Raji (cell line): ENCODE results near the gene EIF4G3.

ENCODE experiments used
- POLR2A ChIP-seq: IDR thresholded peaks from 2 replicates; pipeline ENCODE4 v1.6.1; 2011; ENCODE audit warnings: low read depth, low read length, control low read depth; ENCODE audit not compliant: insufficient read depth

The EIF4G3 gene

GRCh38 chr1:21027805-21028204, 148.9 kb downstream of the EIF4G3 start:
- TF ChIP-seq POLR2A: no peak

GRCh38 chr1:21024918-21025317, 151.8 kb downstream of the EIF4G3 start:
- TF ChIP-seq POLR2A: no peak

- no peak for TF ChIP-seq POLR2A
Measured at GRCh38 chr1:21022279-21023040, 154.2 kb downstream of the EIF4G3 start.

- no peak for TF ChIP-seq POLR2A
Measured at GRCh38 chr1:21021311-21021710, 155.4 kb downstream of the EIF4G3 start.

GRCh38 chr1:21020151-21020550, 156.5 kb downstream of the EIF4G3 start:
- no peak for TF ChIP-seq POLR2A

GRCh38 chr1:21018673-21019072, 158.0 kb downstream of the EIF4G3 start:
- no peak for TF ChIP-seq POLR2A

GRCh38 chr1:21013510-21013909, 163.2 kb downstream of the EIF4G3 start:
- TF ChIP-seq POLR2A: no peak

- no peak for TF ChIP-seq POLR2A
Measured at GRCh38 chr1:21012937-21013336, 163.8 kb downstream of the EIF4G3 start.

GRCh38 chr1:21007876-21008275, 168.8 kb downstream of the EIF4G3 start:
- no peak for TF ChIP-seq POLR2A

- TF ChIP-seq POLR2A: no peak
Measured at GRCh38 chr1:21005466-21006239, 171.0 kb downstream of the EIF4G3 start.

GRCh38 chr1:21003281-21004045, 173.2 kb downstream of the EIF4G3 start:
- no peak for TF ChIP-seq POLR2A

GRCh38 chr1:21001042-21001441, 175.7 kb downstream of the EIF4G3 start:
- TF ChIP-seq POLR2A: no peak

- TF ChIP-seq POLR2A: no peak
Measured at GRCh38 chr1:21000245-21000594, 176.5 kb downstream of the EIF4G3 start.

- no peak for TF ChIP-seq POLR2A
Measured at GRCh38 chr1:20999525-21000244, 177.0 kb downstream of the EIF4G3 start.

- TF ChIP-seq POLR2A: no peak
Measured at GRCh38 chr1:20998826-20999225, 177.9 kb downstream of the EIF4G3 start.
